ENCODE data around the gene ATG9B. TPM values are rescaled to one million over a fixed set of nuclear protein-coding genes. Genes with fewer than 3 reads are reported as not detected.
A peak's percentile ranks its signal among the peaks of the same experiment; 100 is the strongest.

ATG9B gene
- total RNA-seq, 2 donors from 2014 or later = 5.3 to 12.2 TPM

DNA sequence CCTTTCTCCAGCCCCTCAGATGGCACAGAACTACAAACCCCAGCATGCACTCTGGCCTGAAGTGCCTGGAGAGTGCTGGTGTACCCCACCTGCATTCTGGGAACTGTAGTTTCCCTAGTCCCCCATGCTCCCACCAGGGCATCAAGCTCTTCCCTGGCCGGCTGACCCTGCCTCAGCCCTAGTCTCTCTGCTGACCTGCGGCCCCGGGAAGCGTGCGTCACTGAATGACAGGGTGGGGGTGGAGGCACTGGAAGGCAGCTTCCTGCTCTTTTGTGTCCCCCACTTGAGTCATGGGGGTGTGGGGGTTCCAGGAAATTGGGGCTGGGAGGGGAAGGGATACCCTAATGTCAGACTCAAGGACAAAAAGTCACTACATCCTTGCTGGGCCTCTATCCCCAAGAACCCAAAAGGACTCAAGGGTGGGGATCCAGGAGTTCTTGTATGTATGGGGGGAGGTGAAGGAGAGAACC lies 31.4 kb downstream of the ATG9B start:
- Mint-ChIP-seq H3K4me3 (no peak overlapping the region), H3K36me3 (ENCODE audit: low read depth) (no peaks in the 10 kb centered on the region), H3K27ac (no peak overlapping the region), H3K27me3 (no peaks in the 10 kb centered on the region), H3K4me1 (peaks cover 21% of the 10 kb centered on the region)
- H3K9me3 ChIP-seq (ENCODE audit: control insufficient read depth, low read length, poor library complexity, severe bottlenecking) = no peaks in the 10 kb centered on the region
- DNase-seq (no peak), ATAC-seq (peak; percentile 66)

DNA sequence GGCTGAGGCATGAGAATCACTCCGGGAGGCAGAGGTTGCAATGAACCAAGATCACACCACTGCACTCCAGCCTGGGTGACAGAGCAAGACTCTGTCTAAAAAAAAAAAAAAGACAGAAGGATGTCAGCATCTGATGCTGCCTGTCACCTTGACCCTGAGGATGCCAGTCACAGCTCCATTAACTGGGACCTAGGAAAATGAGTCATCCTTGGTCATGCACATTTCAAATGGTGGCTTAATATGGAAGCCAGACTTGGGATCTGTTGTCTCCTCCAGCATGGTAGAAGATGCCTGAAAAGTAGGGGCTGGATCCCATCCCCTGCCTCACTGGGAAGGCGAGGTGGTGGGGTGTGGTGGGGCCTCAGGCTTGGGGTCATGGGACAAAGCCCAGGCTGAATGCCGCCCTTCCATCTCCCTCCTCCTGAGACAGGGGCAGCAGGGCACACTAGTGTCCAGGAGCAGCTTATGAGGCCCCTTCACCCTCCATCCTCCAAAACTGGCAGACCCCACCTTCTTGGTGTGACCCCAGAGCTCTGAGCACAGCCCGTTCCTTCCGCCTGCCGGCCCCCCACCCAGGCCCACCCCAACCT lies 32.1 kb downstream of the ATG9B start:
- peaks cover 14% of the 10 kb centered on the region for H3K4me1 Mint-ChIP-seq
- H3K27ac Mint-ChIP-seq = no peak overlapping the region
- no peaks in the 10 kb centered on the region for H3K9me3 ChIP-seq (ENCODE audit: control insufficient read depth, low read length, poor library complexity, severe bottlenecking)
- H3K4me3 Mint-ChIP-seq = no peak overlapping the region
- H3K27me3 Mint-ChIP-seq = no peaks in the 10 kb centered on the region
- no peaks in the 10 kb centered on the region for H3K36me3 Mint-ChIP-seq (ENCODE audit: low read depth)
- ATAC-seq (no peak), DNase-seq (no peak)

DNA sequence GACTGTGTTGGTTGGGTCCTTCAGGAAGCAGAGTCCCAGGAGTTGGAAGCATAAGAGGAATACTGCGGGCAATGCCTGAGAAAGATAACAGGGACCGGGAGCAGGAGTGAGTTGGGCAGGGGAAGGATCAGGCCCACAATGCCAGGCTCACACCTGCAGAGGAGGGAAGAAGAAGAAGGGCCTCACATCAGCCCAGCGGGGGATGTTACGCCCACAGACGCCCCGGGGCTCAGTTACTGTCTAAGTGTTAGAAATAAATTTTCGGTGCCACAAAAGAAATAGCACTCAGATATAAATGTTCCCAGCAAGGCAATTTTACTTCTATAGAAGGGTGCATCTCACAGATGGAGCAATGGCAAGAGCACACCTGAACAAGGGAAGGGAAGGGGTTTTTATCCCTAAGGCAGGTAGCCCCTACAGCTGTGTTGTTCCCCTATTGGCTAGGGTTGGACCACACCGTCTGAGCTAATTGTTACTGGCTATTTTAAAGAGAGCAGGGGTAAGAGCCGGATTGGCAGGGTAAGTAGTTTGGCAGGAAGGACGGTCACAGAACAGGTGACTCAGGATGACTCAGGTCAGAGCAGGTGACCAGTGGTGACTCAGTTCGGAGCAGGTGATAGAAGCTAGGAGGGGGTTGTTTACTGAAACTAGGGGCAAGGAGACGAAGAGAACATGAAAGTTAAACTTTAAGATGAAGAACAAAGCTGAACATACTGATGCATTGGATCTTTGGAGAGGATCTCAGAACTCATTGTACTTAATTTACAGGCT lies 33.7 kb downstream of the ATG9B start, which contains the start of gene NOS3:
Gene NOS3, plus strand, starts transcription at position 602 of the 771 bp plus-strand sequence. CDS start 2,787 bp downstream, outside the sequence.
- H3K4me3 Mint-ChIP-seq = no peak within 1 kb of the TSS
- H3K27ac Mint-ChIP-seq = no peak within 1 kb of the TSS
- peaks cover 19% of the 10 kb centered on the region for H3K4me1 Mint-ChIP-seq
- ATAC-seq (no peak), DNase-seq (no peak)
- H3K36me3 Mint-ChIP-seq (ENCODE audit: low read depth) = no peaks in the 10 kb centered on the region
- no peaks in the 10 kb centered on the region for H3K9me3 ChIP-seq (ENCODE audit: control insufficient read depth, low read length, poor library complexity, severe bottlenecking)
- H3K27me3 Mint-ChIP-seq = no peaks in the 10 kb centered on the region

DNA sequence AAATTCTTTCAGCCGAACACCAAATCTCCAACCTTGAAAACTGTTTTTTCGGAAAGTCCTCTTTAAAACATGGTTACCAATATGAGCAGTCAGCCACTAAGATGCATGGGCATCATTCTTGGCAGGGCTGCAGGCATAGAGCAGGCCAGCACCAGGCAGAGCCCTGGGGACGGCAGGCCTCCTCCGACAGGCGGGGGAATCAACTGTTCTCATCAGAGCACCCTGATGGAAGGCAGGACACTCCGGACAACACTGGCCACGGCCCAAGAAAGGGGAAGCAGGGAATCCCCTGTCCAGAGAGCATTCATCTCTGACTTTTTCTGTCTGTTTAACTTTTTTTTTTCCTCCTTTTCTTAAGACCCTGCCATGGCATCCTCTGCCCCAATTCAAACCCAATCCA lies 34.8 kb downstream of the ATG9B start:
- no peaks in the 10 kb centered on the region for H3K36me3 Mint-ChIP-seq (ENCODE audit: low read depth)
- ATAC-seq (no peak), DNase-seq (no peak)
- no peaks in the 10 kb centered on the region for H3K9me3 ChIP-seq (ENCODE audit: control insufficient read depth, low read length, poor library complexity, severe bottlenecking)
- H3K27ac Mint-ChIP-seq = no peak overlapping the region
- H3K4me3 Mint-ChIP-seq = no peak overlapping the region
- no peaks in the 10 kb centered on the region for H3K27me3 Mint-ChIP-seq
- peaks cover 21% of the 10 kb centered on the region for H3K4me1 Mint-ChIP-seq

DNA sequence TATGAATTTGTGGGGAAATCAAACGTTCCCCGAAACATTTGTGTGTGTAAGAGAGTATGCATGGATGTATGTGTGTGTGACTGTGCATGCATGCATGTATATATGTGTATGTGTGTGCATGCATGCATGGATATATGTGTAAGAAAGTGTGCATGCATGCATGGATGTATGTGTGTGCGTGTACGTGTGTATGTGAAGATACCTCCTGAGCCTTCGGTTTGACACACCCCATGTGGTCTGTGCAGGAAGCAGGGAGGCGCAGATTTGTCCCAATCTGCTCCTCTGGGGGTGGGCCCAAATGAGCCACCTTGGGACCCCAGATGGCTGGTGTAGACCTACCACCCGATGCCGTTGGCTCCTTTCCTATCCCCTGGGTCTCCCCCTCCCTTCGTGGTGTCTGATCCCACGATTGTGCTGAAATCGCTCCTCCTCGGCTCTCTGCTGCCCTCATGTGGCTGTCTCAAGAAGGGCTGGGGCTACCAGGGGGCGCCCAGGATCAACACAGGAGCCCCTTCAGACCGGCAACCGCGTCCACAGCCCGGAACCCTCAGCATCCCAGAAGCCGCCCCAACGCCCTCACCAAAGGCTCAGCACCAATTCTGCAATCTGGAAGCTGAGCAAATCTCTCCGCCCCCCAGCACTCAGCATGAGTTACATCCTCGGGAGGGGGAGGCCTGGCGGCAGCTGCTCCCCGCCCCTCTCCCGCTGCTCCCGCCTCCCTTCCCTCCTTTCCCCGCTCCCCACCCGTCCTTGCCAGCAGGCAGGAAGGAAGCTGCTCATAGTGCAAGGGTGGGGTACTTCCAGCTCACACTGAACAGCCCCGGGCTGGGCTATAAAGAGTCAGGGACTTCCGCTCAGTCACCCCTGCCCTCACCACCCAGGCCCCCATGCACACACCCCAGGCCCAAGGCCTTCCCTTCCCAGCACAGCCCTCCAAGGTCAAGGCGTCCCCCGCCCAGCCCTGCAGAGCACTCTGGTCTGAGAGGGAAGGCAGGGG lies 35.8 kb downstream of the ATG9B start:
- H3K9me3 ChIP-seq (ENCODE audit: control insufficient read depth, low read length, poor library complexity, severe bottlenecking) = no peaks in the 10 kb centered on the region
- DNase-seq (peak; percentile 48 to 58 (median 58)), ATAC-seq (peak; percentile 76)
- Mint-ChIP-seq H3K36me3 (ENCODE audit: low read depth) (no peaks in the 10 kb centered on the region), H3K4me3 (peak overlapping the region; percentile 74), H3K27ac (peak overlapping the region; percentile 24), H3K27me3 (no peaks in the 10 kb centered on the region), H3K4me1 (peaks cover 19% of the 10 kb centered on the region)

DNA sequence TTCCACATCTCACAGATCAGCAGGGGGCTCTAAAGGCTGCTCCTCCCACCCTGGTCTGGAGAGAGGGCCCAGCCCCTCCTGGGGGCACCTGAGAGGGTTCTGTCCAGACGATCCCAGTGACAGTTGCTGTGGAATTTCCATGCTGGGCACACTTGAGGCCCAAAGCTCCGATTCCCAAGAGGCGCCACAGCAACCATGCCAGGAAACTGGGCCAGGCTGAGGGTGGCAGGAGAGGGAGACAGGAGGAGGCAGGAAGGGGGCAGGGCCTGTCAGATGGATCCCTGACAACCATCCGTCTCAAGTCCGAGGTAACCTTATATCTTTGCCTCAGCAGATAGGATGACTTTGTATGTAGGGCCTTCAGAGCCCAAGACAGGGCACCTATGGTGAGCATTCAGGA lies 37.7 kb downstream of the ATG9B start:
- Mint-ChIP-seq H3K4me1 (peaks cover 19% of the 10 kb centered on the region), H3K36me3 (ENCODE audit: low read depth) (no peaks in the 10 kb centered on the region), H3K27ac (peak overlapping the region; percentile 14), H3K4me3 (no peak overlapping the region), H3K27me3 (peaks cover 2% of the 10 kb centered on the region)
- DNase-seq (no peak), ATAC-seq (no peak)
- H3K9me3 ChIP-seq (ENCODE audit: control insufficient read depth, low read length, poor library complexity, severe bottlenecking) = no peaks in the 10 kb centered on the region

DNA sequence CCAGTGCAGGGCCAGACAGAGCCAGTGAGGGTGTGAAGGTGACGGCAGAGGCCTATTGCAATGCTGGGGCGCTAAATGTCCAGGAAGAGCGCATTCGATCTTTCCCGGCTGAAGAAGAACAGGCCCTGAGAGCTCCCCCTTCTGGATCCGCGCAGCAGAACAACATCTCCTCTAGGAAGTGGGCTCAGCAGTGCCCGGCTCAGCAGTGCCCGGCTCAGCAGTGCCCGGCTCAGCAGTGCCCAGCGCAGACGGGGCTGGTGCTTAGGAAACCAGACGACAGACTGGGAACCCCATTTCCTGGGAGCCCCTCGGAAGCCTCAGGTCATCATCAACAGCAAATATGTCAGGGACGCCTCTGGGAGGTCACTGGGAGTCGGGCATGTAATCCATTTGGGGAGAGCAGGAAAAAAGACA lies 38.2 kb downstream of the ATG9B start:
- peaks cover 7% of the 10 kb centered on the region for H3K27me3 Mint-ChIP-seq
- H3K27ac Mint-ChIP-seq = no peak overlapping the region
- H3K9me3 ChIP-seq (ENCODE audit: control insufficient read depth, low read length, poor library complexity, severe bottlenecking) = no peaks in the 10 kb centered on the region
- ATAC-seq (peak; percentile 50), DNase-seq (peak in 1 of 3 donors; percentile 34)
- H3K4me1 Mint-ChIP-seq = peaks cover 19% of the 10 kb centered on the region
- no peaks in the 10 kb centered on the region for H3K36me3 Mint-ChIP-seq (ENCODE audit: low read depth)
- H3K4me3 Mint-ChIP-seq = peak overlapping the region; percentile 66

DNA sequence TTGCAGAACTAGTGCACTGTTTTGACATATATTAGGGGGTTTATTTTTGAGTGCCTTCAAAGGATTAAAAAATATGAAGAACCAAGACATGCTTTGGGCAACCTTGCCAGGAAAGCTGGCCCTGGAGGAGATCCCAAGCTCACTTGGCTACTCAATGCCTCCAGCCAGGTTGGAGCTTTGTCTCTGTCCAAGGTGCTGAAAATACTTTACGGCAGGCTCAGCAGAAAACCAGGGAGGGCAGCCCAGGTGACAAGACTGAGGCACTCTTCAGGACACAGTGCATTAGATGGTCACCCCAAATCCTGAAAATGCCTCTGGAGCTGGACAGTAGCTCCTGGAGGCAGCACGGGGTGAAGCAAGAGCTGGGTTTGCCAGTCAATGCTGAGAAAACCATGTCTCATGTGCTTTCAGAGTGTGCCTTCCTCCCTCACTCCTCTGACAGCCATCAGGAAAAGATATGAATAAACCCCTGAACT lies 40.4 kb downstream of the ATG9B start:
- no peak overlapping the region for H3K27ac Mint-ChIP-seq
- H3K4me3 Mint-ChIP-seq = no peak overlapping the region
- H3K27me3 Mint-ChIP-seq = peaks cover 13% of the 10 kb centered on the region
- no peaks in the 10 kb centered on the region for H3K9me3 ChIP-seq (ENCODE audit: control insufficient read depth, low read length, poor library complexity, severe bottlenecking)
- H3K4me1 Mint-ChIP-seq = peaks cover 19% of the 10 kb centered on the region
- no peak for ATAC-seq
- peak in 1 of 3 donors; percentile 42 for DNase-seq
- no peaks in the 10 kb centered on the region for H3K36me3 Mint-ChIP-seq (ENCODE audit: low read depth)

DNA sequence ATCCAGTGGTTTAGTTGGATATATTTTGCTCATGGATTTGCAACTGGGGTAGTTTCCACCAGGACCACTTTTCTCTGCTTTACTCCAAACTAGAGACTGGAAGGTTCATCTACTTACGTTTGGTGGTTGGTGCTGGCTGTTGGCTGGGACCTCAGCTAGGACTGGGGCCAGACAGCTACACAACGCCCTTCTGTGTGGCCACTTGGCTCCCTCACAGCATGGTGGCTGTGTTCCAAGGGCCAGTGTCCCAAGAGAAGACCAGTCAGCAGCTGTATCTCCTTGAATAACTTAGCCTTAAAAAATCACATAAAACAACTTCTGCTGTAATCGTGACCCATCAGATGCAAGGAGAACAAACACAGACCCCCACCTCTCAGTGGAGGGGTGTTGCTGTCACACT lies 41.9 kb downstream of the ATG9B start:
- peaks cover 2% of the 10 kb centered on the region for H3K36me3 Mint-ChIP-seq (ENCODE audit: low read depth)
- H3K27ac Mint-ChIP-seq = no peak overlapping the region
- H3K9me3 ChIP-seq (ENCODE audit: control insufficient read depth, low read length, poor library complexity, severe bottlenecking) = no peaks in the 10 kb centered on the region
- H3K4me1 Mint-ChIP-seq = peaks cover 16% of the 10 kb centered on the region
- H3K27me3 Mint-ChIP-seq = peaks cover 15% of the 10 kb centered on the region
- DNase-seq = no peak
- H3K4me3 Mint-ChIP-seq = no peak overlapping the region
- ATAC-seq = no peak

DNA sequence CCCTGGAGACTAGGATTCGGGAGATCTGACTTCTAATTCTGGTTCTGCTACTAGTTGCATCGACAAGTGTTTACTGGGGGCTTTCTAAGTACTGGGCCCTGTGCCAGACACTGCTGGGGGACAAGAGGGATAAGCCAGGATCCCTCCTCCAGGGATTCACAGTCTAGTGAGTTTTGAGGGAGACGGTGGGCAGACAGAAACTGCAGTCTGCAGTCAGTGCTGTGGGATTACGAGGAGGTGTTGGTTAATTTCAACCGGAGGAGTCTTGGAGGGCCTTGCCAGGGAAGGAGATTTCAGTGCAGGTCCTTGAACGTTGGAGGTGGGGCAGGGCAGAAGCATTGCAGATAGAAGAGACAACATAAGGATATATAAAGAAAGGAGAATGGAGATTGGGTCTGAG lies 42.6 kb downstream of the ATG9B start:
- Mint-ChIP-seq H3K4me3 (peak overlapping the region; percentile 16), H3K27me3 (peaks cover 22% of the 10 kb centered on the region), H3K27ac (no peak overlapping the region), H3K36me3 (ENCODE audit: low read depth) (peaks cover 2% of the 10 kb centered on the region), H3K4me1 (peaks cover 22% of the 10 kb centered on the region)
- ATAC-seq (no peak), DNase-seq (no peak)
- no peaks in the 10 kb centered on the region for H3K9me3 ChIP-seq (ENCODE audit: control insufficient read depth, low read length, poor library complexity, severe bottlenecking)

DNA sequence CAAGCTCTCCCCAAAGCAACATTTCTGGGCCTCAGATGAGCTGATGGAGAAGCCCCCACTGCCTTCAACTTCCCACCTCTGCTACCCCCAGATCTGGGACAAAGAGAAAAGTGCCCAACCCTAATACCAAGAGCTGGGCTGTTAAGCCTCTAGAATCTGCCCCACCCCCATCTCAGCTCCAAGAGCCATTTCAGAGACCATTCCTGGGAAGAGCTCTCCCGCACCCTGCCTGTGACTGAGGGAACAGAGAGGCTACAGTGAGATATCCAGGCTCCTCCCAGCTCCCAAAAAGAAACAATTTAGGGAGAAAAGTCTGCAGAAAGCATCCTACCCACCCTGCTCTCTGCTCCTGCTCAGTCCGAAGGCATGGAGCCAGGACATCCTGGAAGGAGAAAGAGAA lies 43.6 kb downstream of the ATG9B start:
- ATAC-seq (no peak), DNase-seq (no peak)
- peaks cover 16% of the 10 kb centered on the region for H3K4me1 Mint-ChIP-seq
- no peaks in the 10 kb centered on the region for H3K9me3 ChIP-seq (ENCODE audit: control insufficient read depth, low read length, poor library complexity, severe bottlenecking)
- no peak overlapping the region for H3K4me3 Mint-ChIP-seq
- H3K27ac Mint-ChIP-seq = no peak overlapping the region
- peaks cover 2% of the 10 kb centered on the region for H3K36me3 Mint-ChIP-seq (ENCODE audit: low read depth)
- peaks cover 22% of the 10 kb centered on the region for H3K27me3 Mint-ChIP-seq

DNA sequence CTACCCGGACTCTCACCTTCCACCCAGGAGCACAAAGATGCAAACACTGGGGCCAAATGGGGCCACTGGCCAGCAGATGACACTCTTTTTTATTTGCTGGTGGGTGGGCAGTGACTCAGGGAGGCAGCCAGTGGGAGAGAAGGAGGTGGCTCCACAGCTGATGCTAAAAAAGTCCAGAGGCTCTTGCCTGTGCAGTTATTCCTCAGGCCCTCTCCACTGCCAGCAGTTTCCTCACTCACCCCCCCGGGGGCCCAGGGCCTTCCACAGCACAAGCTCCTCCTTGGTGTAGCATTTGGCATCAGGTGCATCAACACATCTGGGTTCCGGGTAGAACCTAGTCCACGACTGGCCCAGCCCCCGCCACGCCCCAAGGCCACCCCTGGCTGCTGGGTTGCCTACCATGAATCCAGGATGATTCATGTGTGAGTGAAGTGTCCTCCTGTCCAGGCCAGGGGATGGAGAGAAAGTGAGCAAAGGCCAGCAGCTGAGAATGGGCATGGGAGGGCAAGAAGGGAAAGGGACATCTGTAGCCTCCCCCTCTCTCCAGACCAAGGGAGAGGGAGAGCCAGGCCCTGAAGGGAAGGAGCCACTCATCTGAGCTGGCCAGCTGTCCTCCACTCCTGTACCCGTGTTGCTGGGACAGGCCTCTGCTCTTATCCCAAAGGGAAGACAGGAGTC lies 44.4 kb downstream of the ATG9B start:
- ATAC-seq (no peak), DNase-seq (no peak)
- H3K27me3 Mint-ChIP-seq = peaks cover 22% of the 10 kb centered on the region
- peak overlapping the region; percentile 19 for H3K4me3 Mint-ChIP-seq
- H3K4me1 Mint-ChIP-seq = peaks cover 18% of the 10 kb centered on the region
- H3K36me3 Mint-ChIP-seq (ENCODE audit: low read depth) = peaks cover 2% of the 10 kb centered on the region
- no peaks in the 10 kb centered on the region for H3K9me3 ChIP-seq (ENCODE audit: control insufficient read depth, low read length, poor library complexity, severe bottlenecking)
- no peak overlapping the region for H3K27ac Mint-ChIP-seq

Measured in T-helper 17 cell (primary cell).